SK-N-SH (cell line): ENCODE data around the gene LHX4. TPM values are rescaled to one million over a fixed set of nuclear protein-coding genes. Genes with fewer than 3 reads are reported as not detected.

Source experiments
- CTCF ChIA-PET: fragments of 300-600, 350-600 bp; formaldehyde crosslinking; extraction: SDS; loops from one replicate; lab custom pipeline; 2021; lab: Yijun Ruan, JAX
- POLR2A ChIA-PET: fragments of 350-600 bp; sonication (Branson Sonifier 250); formaldehyde crosslinking; extraction: SDS; loops from one replicate; lab custom pipeline; 2020; ENCODE audit warnings: antibody characterized with exemption, inconsistent platforms; lab: Yijun Ruan, JAX
- DNase-seq: peaks from one replicate; pipeline ENCODE4 v3.0.0; 2012
- H2AFZ ChIP-seq: fragments of 200-600 bp; sonication (generic); 2 replicates; pipeline ENCODE4 v1.8.1; 2016; ENCODE audit warnings: antibody characterized with exemption, mild to moderate bottlenecking, low read depth
- H3F3A ChIP-seq: fragments of 200-600 bp; sonication (generic); replicated peaks from 2 replicates; pipeline ENCODE3; 2016; ENCODE audit warnings: antibody characterized with exemption, mild to moderate bottlenecking; ENCODE audit not compliant: insufficient read depth
- H3K27ac ChIP-seq, 2 experiments: fragments of 200-500 bp in 1 of 2; fragments of 200-600 bp in 1 of 2; sonication (Bioruptor generic) in 1 of 2; sonication (generic), shearing (Covaris generic) in 1 of 2; 2 replicates each; pipeline versions ENCODE4 v1.5.1 to v1.6.1; 2014 to 2016; ENCODE audit warnings: low read depth in 2 of 2, inconsistent platforms in 1 of 2, low read length in 1 of 2, mild to moderate bottlenecking in 1 of 2, mixed read lengths in 1 of 2
- H3K27me3 ChIP-seq: fragments of 200-600 bp; sonication (generic), shearing (Covaris generic); 2 replicates; pipeline ENCODE4 v1.6.1; 2016; ENCODE audit warnings: mixed run types; ENCODE audit not compliant: insufficient read depth
- H3K36me3 ChIP-seq, 2 experiments: fragments of 200-500 bp in 1 of 2; fragments of 200-600 bp in 1 of 2; sonication (Bioruptor generic) in 1 of 2; sonication (generic) in 1 of 2; replicated peaks in 1 of 2; 2 replicates each; pipeline versions ENCODE3 to v1.5.1; 2014 to 2016; ENCODE audit warnings: low read length in 1 of 2, mild to moderate bottlenecking in 1 of 2; ENCODE audit not compliant: insufficient read depth in 2 of 2, control insufficient read depth in 1 of 2
- H3K4me1 ChIP-seq, 2 experiments: fragments of 200-500 bp in 1 of 2; fragments of 200-600 bp in 1 of 2; sonication (Bioruptor generic) in 1 of 2; sonication (generic), shearing (Covaris generic) in 1 of 2; 2 replicates each; pipeline versions ENCODE4 v1.5.1 to v1.6.1; 2014 to 2016; ENCODE audit warnings: low read depth in 1 of 2, low read length in 1 of 2, mixed run types in 1 of 2; ENCODE audit not compliant: insufficient read depth in 2 of 2, control insufficient read depth in 1 of 2
- H3K4me2 ChIP-seq: fragments of 200-600 bp; sonication (generic), shearing (Covaris generic); 2 replicates; pipeline ENCODE4 v1.6.1; 2017; ENCODE audit warnings: mixed run types
- H3K4me3 ChIP-seq, 2 experiments: fragments of 200-500 bp in 1 of 2; fragments of 200-600 bp in 1 of 2; sonication (Bioruptor generic) in 1 of 2; sonication (generic), shearing (Covaris generic) in 1 of 2; 2 replicates each; pipeline versions ENCODE4 v1.5.1 to v1.8.1; 2014 to 2016; ENCODE audit warnings: low read depth in 2 of 2, inconsistent platforms in 1 of 2, low read length in 1 of 2, mild to moderate bottlenecking in 1 of 2, mixed read lengths in 1 of 2, moderate library complexity in 1 of 2
- H3K79me2 ChIP-seq: fragments of 200-600 bp; sonication (generic); 2 replicates; pipeline ENCODE4 v1.8.1; 2017; ENCODE audit warnings: mild to moderate bottlenecking; ENCODE audit not compliant: insufficient read depth
- H3K9ac ChIP-seq: fragments of 200-600 bp; sonication (generic); 2 replicates; pipeline ENCODE4 v1.6.1; 2017; ENCODE audit warnings: mixed run types
- H3K9me2 ChIP-seq: fragments of 200-600 bp; sonication (generic); 2 replicates; pipeline ENCODE4 v1.6.1; 2017; ENCODE audit warnings: mixed run types
- H3K9me3 ChIP-seq: fragments of 200-600 bp; sonication (generic); 2 replicates; pipeline ENCODE4 v1.6.1; 2017; ENCODE audit warnings: mixed run types, mild to moderate bottlenecking, moderate library complexity
- H4K20me1 ChIP-seq: fragments of 200-600 bp; sonication (generic); 2 replicates; pipeline ENCODE4 v1.6.1; 2017; ENCODE audit warnings: mild to moderate bottlenecking, mixed run types; ENCODE audit not compliant: insufficient read depth
- CTCF ChIP-seq: fragments of 200-600 bp; sonication (generic); IDR thresholded peaks from 2 replicates; pipeline ENCODE4 v1.6.1; 2017; ENCODE audit warnings: antibody characterized with exemption, mild to moderate bottlenecking, moderate library complexity
- ELF1 ChIP-seq: IDR thresholded peaks from 2 replicates; pipeline ENCODE4 v1.4.0; 2012
- EZH2phosphoT487 ChIP-seq: fragments of 200-600 bp; sonication (generic); IDR thresholded peaks from 2 replicates; pipeline ENCODE4 v1.6.1; 2017; ENCODE audit warnings: low read depth, mixed run types, mild to moderate bottlenecking, antibody characterized with exemption, moderate library complexity, borderline replicate concordance
- FOSL2 ChIP-seq: IDR thresholded peaks from 2 replicates; pipeline ENCODE4 v1.4.0; 2012; ENCODE audit warnings: low read depth, mild to moderate bottlenecking, moderate library complexity, borderline replicate concordance
- USF1 ChIP-seq: IDR thresholded peaks from 2 replicates; pipeline ENCODE4 v1.4.0; 2012; ENCODE audit warnings: low read depth, borderline replicate concordance
- WGBS: methylation state at CpG from one replicate; pipeline ENCODE4 v1.1.6; 2017; ENCODE audit warnings: low lambda C conversion rate; 5-methylcytosine and 5-hydroxymethylcytosine counted together
- polyA plus RNA-seq, 3 experiments: library from polyadenylated mRNA; depleted of rRNA; stranded (reverse); fragments of >200 nt; gene quantifications; 2 replicates each; pipeline ENCODE4 v1.2.3, GENCODE V29; 2012

The LHX4 gene
- polyA plus RNA-seq, 1 of the 3 experiments (the other 2 are of a cell fraction) = not detected

- Histone ChIP-seq H3K9me2 (no peaks in the 10 kb centered on the region), H3K9ac (no peak overlapping the region), H3K4me3 (no peak overlapping the region), H3K79me2 (no peaks in the 10 kb centered on the region), H3K27me3 (peaks cover 94% of the 10 kb centered on the region), H3F3A (no peaks in the 10 kb centered on the region), H2AFZ (no peak overlapping the region), H4K20me1 (peaks cover 3% of the 10 kb centered on the region; the same call in 1 of the 2 replicates), H3K27ac (no peak overlapping the region), H3K36me3 (no peaks in the 10 kb centered on the region), H3K4me1 (peaks cover 0 to 25% of the 10 kb centered on the region in 2 experiments; a peak in 1 of 4 replicates), H3K9me3 (no peaks in the 10 kb centered on the region), H3K4me2 (no peak overlapping the region)
- TF ChIP-seq EZH2phosphoT487 (peak; percentile 77; the same call in 1 of the 2 replicates), USF1 (no peak)
- ChIA-PET CTCF (interaction anchor here (0.8 to 3.8 kb wide), 4 partner anchors 10 to 244 kb away, joined by 3 to 17 read pairs (median 8); no protein-coding TSS in a partner anchor), POLR2A (no interaction called here)
- WGBS = 28% methylated on average over 56 of the region's 71 CpGs
- no peak for DNase-seq
Measured at GRCh38 chr1:180233191-180234011, 3.3 kb downstream of the LHX4 start.

GRCh38 chr1:180234369-180235076 lies 4.5 kb downstream of the LHX4 start:
- H3F3A ChIP-seq = no peaks in the 10 kb centered on the region
- no peak for TF ChIP-seq CTCF
- no peak for TF ChIP-seq ELF1
- TF ChIP-seq EZH2phosphoT487 = peak; percentile 93; the same call in 1 of the 2 replicates
- no peak for TF ChIP-seq FOSL2
- peaks cover 0 to 17% of the 10 kb centered on the region in 2 experiments; a peak in 1 of 4 replicates for H3K4me1 ChIP-seq
- 24% methylated on average over 34 of the region's 51 CpGs for WGBS
- 0 out of 4 replicates have a peak overlapping the region, but pooled peaks of 1 of the 2 experiments have one; percentile 23 for H3K4me3 ChIP-seq
- CTCF ChIA-PET = interaction anchor here (0.8 to 2.8 kb wide), 6 partner anchors 11 to 248 kb away, joined by 3 to 13 read pairs (median 5); no protein-coding TSS in a partner anchor
- H3K27me3 ChIP-seq = peaks cover 94% of the 10 kb centered on the region
- no peak overlapping the region for H2AFZ ChIP-seq
- H3K4me2 ChIP-seq = peak overlapping the region; percentile 50; the same call in 1 of the 2 replicates
- no peak overlapping the region for H3K27ac ChIP-seq
- H3K9ac ChIP-seq = no peak overlapping the region
- no peaks in the 10 kb centered on the region for H3K36me3 ChIP-seq
- POLR2A ChIA-PET = no interaction called here
- no peaks in the 10 kb centered on the region for H3K9me2 ChIP-seq
- peak; percentile 63 for DNase-seq
- H3K79me2 ChIP-seq = no peaks in the 10 kb centered on the region
- H4K20me1 ChIP-seq = no peaks in the 10 kb centered on the region
- H3K9me3 ChIP-seq = no peaks in the 10 kb centered on the region
